GM12892 (cell line): ENCODE measurements around the gene C3orf33.
"Not testable (repeated sequence)": the region's sequence is repeated elsewhere in the genome, so short reads cannot be mapped to it uniquely, and the experiment has no call there.

Experiments
- POLR2A ChIP-seq: IDR thresholded peaks from 2 replicates; pipeline ENCODE4 v1.6.1; 2011; ENCODE audit warnings: low read depth, low read length, control low read depth
- POLR2AphosphoS5 ChIP-seq: IDR thresholded peaks from 2 replicates; pipeline ENCODE4 v1.6.1; 2011; ENCODE audit warnings: low read depth, low read length, control low read depth
- TAF1 ChIP-seq: IDR thresholded peaks from 2 replicates; pipeline ENCODE4 v1.6.1; 2011; ENCODE audit warnings: low read depth, mild to moderate bottlenecking, control low read depth, low read length, borderline replicate concordance

DNA sequence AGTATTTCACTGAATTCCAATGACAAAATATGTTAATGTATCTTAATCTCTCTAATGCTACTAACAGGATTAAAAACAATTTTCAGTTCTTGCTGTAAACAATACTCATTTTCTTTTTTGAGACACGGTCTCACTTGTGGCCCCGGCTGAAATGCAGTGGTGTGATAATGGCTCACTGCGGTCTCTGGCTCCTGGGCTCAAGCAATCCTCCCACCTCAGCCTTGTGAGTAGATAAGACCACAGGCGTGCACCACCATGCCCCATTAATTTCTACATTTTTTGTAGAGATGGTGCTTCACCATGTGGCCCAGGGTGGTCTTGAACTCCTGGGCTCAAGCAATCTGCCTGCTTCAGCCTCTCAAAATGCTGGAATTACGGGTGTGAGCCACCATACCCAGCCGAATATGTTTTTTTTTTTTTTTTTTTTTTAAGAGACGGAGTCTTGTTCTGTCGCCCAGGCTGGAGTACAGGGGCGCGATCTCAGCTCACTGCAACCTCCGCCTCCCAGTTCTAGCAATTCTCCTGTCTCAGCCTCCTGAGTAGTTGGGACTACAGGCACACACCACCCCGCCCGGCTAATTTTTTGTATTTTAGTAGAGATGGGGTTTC, 22.5 kb upstream of the C3orf33 start:
- TF ChIP-seq POLR2A, POLR2AphosphoS5, TAF1: not testable (repeated sequence)
